Stimulated activated CD8-positive, alpha-beta memory T cell treated with anti-CD3 and anti-CD28 coated beads, Interleukin-15, amount 100 ng/mL, for 4 hours (primary cell): ENCODE data around the gene LCP2.

Experiments
- DNase-seq, 2 donors: peaks; one replicate each; pipeline ENCODE4 v3.0.0-alpha.2; 2020; ENCODE audit warnings: low read depth in 2 of 2

The LCP2 gene

GRCh38 chr5:170315154-170315553 is 17.6 kb upstream of the LCP2 start:
- no peak for DNase-seq

GRCh38 chr5:170314541-170315095 is 17.0 kb upstream of the LCP2 start:
- no peak for DNase-seq

- DNase-seq: no peak
Observed at GRCh38 chr5:170313816-170314215, 16.2 kb upstream of the LCP2 start.

- DNase-seq: no peak
Observed at GRCh38 chr5:170313344-170313743, 15.8 kb upstream of the LCP2 start.

GRCh38 chr5:170312666-170313065 is 15.1 kb upstream of the LCP2 start:
- DNase-seq: peak; percentile 58 to 79

GRCh38 chr5:170312301-170312595 is 14.7 kb upstream of the LCP2 start:
- DNase-seq: no peak

- no peak for DNase-seq
Observed at GRCh38 chr5:170311511-170312300, 14.1 kb upstream of the LCP2 start.

GRCh38 chr5:170310256-170310926 is 12.8 kb upstream of the LCP2 start:
- DNase-seq: no peak

GRCh38 chr5:170308686-170309085 is 11.1 kb upstream of the LCP2 start:
- DNase-seq: no peak

GRCh38 chr5:170307575-170308465 is 10.2 kb upstream of the LCP2 start:
- DNase-seq: no peak

- no peak for DNase-seq
Observed at GRCh38 chr5:170306381-170306831, 8.8 kb upstream of the LCP2 start.

- DNase-seq: no peak
Observed at GRCh38 chr5:170305646-170306025, 8.1 kb upstream of the LCP2 start.

GRCh38 chr5:170305016-170305645 is 7.6 kb upstream of the LCP2 start:
- no peak for DNase-seq

GRCh38 chr5:170303549-170303948 is 6.0 kb upstream of the LCP2 start:
- no peak for DNase-seq

- DNase-seq: peak; percentile 43 to 62
Observed at GRCh38 chr5:170302653-170303501, 5.3 kb upstream of the LCP2 start.

- no peak for DNase-seq
Observed at GRCh38 chr5:170301981-170302652, 4.5 kb upstream of the LCP2 start.

GRCh38 chr5:170301149-170301548 is 3.6 kb upstream of the LCP2 start:
- no peak for DNase-seq

GRCh38 chr5:170300361-170301013 is 2.9 kb upstream of the LCP2 start:
- DNase-seq: no peak

- DNase-seq: no peak
Observed at GRCh38 chr5:170296935-170297588, 515 bp downstream of the LCP2 start.
